Measurements from ENCODE around the gene DAZAP1.
"Not testable (repeated sequence)": the region's sequence is repeated elsewhere in the genome, so short reads cannot be mapped to it uniquely, and the experiment has no call there.

DAZAP1 gene

GRCh38 chr19:1474765-1475351 lies 67.5 kb downstream of the DAZAP1 start:
- DNase-seq = no peak

GRCh38 chr19:1475751-1476437 lies 68.5 kb downstream of the DAZAP1 start:
- DNase-seq = no peak

GRCh38 chr19:1477056-1477455 lies 69.7 kb downstream of the DAZAP1 start:
- not testable (repeated sequence) for DNase-seq

- DNase-seq = peak; percentile 98
Observed at GRCh38 chr19:1478934-1479707, 71.7 kb downstream of the DAZAP1 start, which contains the start of gene C19orf25. TSS of gene C19orf25 (minus strand) at chr19:1479215. CDS start at chr19:1478903, 312 bp downstream.

GRCh38 chr19:1481224-1481892 lies 74.0 kb downstream of the DAZAP1 start:
- DNase-seq = no peak

- no peak for DNase-seq
Observed at GRCh38 chr19:1481893-1482360, 74.5 kb downstream of the DAZAP1 start.

GRCh38 chr19:1482361-1483130 lies 75.2 kb downstream of the DAZAP1 start:
- DNase-seq = no peak

GRCh38 chr19:1483131-1483978 lies 76.0 kb downstream of the DAZAP1 start:
- DNase-seq = no peak

- no peak for DNase-seq
Observed at GRCh38 chr19:1483979-1484428, 76.6 kb downstream of the DAZAP1 start.

Measured in hematopoietic multipotent progenitor cell treated with erythropoietin and hydrocortisone succinate and interleukin-3 and kit ligand, for 4 days (in vitro differentiated cells).